ENCODE data around the gene SYT3. TPM values are rescaled to one million over a fixed set of nuclear protein-coding genes. Genes with fewer than 3 reads are reported as not detected.

SYT3 gene
- total and polyA plus RNA-seq, 2 donors = 0.16 to 0.32 TPM

DNA sequence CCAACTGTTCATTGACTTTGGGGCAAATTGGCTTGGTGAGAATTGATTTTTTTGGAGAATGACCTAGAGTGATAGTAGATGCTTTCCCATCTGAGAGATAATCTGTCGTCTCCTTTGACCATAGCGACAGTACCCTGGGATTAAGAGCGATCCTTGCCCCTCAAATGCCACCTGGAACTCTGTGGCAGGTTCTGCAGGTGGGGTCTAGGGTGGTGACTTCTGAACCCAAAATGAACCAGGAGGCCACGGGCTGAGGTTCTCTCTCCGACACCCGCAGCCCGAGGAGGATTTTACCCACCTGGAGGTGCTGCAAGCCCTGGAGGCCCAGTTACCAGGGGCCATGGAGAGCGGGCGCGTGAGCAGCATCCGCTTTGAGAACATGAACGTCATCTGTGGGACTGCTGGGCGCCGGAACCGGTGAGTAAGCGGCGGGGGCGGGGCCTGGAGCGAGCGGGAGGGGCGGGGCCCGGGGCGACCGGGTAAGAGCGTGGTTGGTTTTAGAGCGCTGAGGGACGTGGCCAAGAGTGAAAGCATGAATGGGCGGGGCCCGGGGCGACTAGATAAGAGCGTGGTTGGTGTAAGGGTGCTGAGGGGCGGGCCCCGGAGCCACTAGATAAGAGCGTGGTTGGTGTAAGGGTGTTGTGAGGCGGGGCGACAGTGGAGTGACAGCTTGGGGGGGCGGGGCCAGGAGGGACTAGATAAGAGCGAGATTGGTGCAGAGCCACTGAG, 18.2 kb upstream of the SYT3 start:
- WGBS = 1% methylated on average over 38 of the region's 38 CpGs
- H3K36me3 ChIP-seq (ENCODE audit: insufficient read depth) = no peaks in the 10 kb centered on the region
- no peak overlapping the region for H3K27ac ChIP-seq (ENCODE audit: low read depth)
- H3K4me1 ChIP-seq (ENCODE audit: insufficient read depth) = no peaks in the 10 kb centered on the region
- DNase-seq (ENCODE audit: extremely low spot score) = peak; percentile 94
- no peak overlapping the region for H3K4me3 ChIP-seq (ENCODE audit: low read depth, low read length)

DNA sequence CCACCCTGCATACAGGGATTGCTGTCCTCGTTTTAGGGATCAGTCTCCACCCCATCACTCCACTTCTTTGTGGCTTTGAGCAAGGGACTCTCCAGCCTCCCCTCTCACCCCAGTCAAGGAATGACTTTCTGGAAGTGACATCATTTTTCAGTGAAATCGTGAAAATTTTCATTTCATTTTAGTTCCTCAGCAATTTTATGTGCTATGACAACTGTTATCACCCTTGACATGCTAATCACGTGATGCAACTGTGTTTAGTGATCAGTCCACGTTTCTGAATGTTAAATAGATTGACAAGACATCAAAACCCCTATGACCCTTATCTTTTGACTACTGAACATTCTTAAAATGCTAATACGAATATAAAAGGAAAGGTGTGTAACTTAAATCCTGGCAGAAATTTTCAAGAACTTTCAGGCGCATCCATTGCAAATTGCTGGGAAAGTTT, 17.6 kb upstream of the SYT3 start:
- WGBS = 56% methylated on average over 6 of the region's 6 CpGs
- Histone ChIP-seq H3K4me1 (ENCODE audit: insufficient read depth) (no peaks in the 10 kb centered on the region), H3K27ac (ENCODE audit: low read depth) (no peak overlapping the region), H3K36me3 (ENCODE audit: insufficient read depth) (no peaks in the 10 kb centered on the region), H3K4me3 (ENCODE audit: low read depth, low read length) (no peak overlapping the region)
- no peak for DNase-seq (ENCODE audit: extremely low spot score)

DNA sequence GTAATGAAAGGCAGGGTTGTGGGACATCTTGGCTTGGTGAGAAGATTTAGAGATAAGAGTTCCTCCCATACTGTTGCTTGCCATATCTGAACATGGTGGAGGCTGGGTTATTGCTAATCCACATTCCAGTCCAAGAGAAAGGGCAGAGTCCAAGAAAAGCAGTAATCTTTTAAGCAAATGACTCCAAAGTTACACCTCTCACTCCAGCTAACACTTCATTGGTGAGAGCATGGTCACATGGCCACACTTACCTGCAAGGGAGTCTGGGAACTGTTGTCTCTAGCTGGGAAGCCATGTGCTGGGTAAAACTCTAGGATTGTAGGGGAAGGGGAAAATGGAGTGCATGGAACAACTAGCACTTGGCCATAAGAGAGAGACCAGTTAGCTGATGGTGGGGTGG, 15.2 kb upstream of the SYT3 start:
- no peak overlapping the region for H3K4me3 ChIP-seq (ENCODE audit: low read depth, low read length)
- no peak for DNase-seq (ENCODE audit: extremely low spot score)
- H3K36me3 ChIP-seq (ENCODE audit: insufficient read depth) = no peaks in the 10 kb centered on the region
- no peaks in the 10 kb centered on the region for H3K4me1 ChIP-seq (ENCODE audit: insufficient read depth)
- H3K27ac ChIP-seq (ENCODE audit: low read depth) = no peak overlapping the region

DNA sequence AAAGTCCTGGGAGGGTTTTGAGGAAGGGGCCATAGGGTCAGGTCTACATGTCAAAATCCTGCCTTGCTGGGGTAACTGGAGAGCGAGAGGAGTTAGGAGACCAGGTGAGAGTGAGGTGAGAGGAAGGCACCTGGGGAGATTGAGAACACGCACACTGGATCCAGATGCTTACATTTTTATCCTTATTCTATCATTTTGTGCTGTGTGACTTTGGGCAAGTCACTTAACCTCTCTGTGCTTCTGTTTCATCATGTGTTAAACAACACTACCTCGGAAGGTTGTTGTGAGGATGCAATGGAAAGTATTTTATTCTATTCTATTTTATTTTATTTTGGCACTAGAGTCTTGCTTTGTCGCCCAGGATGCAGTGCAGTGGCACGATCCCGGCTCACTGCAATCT, 13.0 kb upstream of the SYT3 start:
- Histone ChIP-seq H3K36me3 (ENCODE audit: insufficient read depth) (no peaks in the 10 kb centered on the region), H3K27ac (ENCODE audit: low read depth) (no peak overlapping the region), H3K4me1 (ENCODE audit: insufficient read depth) (no peaks in the 10 kb centered on the region), H3K4me3 (ENCODE audit: low read depth, low read length) (no peak overlapping the region)
- WGBS = 89% methylated on average over 6 of the region's 6 CpGs
- DNase-seq (ENCODE audit: extremely low spot score) = no peak

DNA sequence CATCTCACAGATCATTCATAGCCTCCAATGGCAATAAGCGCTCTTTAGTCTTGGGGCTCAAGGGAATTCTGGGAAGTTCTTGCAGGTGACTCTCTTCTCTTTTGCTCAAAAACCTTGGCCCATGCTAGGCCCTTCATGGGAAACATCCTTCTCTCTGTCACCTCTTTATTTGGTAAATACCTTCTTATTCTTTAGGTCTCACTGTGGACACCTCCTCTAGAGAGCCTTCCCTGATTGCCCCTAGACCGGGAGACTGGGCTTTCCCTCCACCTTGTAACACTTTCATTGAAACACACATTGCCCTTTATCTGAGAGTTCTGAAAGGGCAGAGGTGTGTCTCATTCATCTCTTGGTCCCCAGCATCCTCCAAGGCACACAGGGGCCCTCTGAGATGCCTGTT, 11.5 kb upstream of the SYT3 start:
- Histone ChIP-seq H3K4me3 (ENCODE audit: low read depth, low read length) (no peak overlapping the region), H3K27ac (ENCODE audit: low read depth) (no peak overlapping the region), H3K4me1 (ENCODE audit: insufficient read depth) (no peaks in the 10 kb centered on the region), H3K36me3 (ENCODE audit: insufficient read depth) (no peaks in the 10 kb centered on the region)
- WGBS = 81% methylated on average over 2 of the region's 2 CpGs
- no peak for DNase-seq (ENCODE audit: extremely low spot score)

DNA sequence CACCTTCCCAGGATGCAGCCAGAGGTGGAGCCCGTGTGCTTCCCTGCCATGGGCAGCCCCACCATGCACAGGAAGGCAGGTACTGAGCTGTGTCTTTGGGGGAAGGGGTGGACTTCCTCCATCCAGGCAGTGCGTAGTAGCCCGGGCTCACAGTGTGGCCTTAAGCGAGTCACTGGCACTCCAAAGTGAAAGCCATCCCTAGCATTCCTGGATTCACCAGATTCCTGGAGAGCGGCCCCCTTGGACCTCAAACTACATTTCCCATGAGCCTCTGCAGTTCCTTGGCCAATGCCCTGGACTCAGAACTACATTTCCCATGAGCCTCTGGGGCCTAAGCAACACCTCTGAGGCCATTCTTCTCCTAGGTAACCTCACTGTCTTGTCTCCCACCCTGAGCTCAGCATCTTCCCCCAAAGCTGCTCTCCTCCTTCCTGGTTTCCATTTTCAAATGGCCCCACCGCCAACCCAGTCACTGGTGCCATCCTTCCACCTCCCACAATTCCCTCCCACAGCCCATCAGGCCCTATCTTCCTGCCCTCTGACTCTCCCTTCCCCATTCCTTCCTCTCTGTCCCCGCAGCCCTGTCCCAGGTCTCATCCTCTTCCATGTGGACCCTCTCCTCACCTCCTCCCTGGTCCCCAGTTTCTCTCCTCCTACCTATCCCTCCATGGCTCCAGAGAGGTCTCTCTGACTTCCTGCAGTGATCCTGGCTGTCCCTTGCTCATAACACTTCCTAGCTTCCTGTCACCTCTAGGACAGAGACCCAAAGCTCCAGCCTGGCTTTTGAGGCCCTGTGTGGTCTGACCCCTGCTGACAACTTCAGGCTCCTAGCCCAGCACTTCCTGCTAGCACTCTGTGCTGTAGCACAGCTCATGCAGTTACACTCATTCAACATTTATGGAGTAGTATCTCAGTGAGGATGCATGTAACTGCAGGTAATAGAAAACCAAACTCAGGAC, 10.0 kb upstream of the SYT3 start, which contains the start of gene C19orf81:
Gene C19orf81 (plus strand): TSS at position 13 of the 959 bp plus-strand sequence. CDS start 0 bp downstream, at position 13.
- WGBS = 26% methylated on average over 7 of the region's 7 CpGs
- Histone ChIP-seq H3K4me3 (ENCODE audit: low read depth, low read length) (no peak within 1 kb of the TSS), H3K27ac (ENCODE audit: low read depth) (no peak within 1 kb of the TSS), H3K36me3 (ENCODE audit: insufficient read depth) (no peaks in the 10 kb centered on the region), H3K4me1 (ENCODE audit: insufficient read depth) (no peaks in the 10 kb centered on the region)
- DNase-seq (ENCODE audit: extremely low spot score) = no peak

DNA sequence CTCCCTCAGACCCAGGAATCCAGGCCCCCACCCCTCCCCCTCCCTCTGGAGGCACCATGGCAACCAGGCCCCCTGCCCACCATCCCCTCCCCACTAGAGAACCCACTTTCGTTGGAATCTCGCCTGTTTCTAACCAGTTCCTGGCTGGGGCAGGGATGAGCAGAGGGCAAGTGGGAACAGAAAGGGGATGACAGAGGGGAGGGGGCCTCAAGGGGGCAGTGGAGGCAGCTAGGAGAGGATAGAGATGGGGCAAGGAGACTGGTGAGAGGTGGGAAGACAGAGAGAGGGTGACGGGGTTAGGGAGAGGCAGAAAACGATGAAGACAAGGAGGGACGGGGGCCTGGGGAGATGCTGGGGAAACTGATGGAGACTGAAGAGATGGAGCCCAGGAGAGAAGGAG, 9.0 kb upstream of the SYT3 start:
- H3K36me3 ChIP-seq (ENCODE audit: insufficient read depth) = no peaks in the 10 kb centered on the region
- H3K4me1 ChIP-seq (ENCODE audit: insufficient read depth) = no peaks in the 10 kb centered on the region
- 46% methylated on average over 5 of the region's 5 CpGs for whole genome bisulfite sequencing
- no peak overlapping the region for H3K27ac ChIP-seq (ENCODE audit: low read depth)
- DNase-seq (ENCODE audit: extremely low spot score) = no peak
- H3K4me3 ChIP-seq (ENCODE audit: low read depth, low read length) = no peak overlapping the region

DNA sequence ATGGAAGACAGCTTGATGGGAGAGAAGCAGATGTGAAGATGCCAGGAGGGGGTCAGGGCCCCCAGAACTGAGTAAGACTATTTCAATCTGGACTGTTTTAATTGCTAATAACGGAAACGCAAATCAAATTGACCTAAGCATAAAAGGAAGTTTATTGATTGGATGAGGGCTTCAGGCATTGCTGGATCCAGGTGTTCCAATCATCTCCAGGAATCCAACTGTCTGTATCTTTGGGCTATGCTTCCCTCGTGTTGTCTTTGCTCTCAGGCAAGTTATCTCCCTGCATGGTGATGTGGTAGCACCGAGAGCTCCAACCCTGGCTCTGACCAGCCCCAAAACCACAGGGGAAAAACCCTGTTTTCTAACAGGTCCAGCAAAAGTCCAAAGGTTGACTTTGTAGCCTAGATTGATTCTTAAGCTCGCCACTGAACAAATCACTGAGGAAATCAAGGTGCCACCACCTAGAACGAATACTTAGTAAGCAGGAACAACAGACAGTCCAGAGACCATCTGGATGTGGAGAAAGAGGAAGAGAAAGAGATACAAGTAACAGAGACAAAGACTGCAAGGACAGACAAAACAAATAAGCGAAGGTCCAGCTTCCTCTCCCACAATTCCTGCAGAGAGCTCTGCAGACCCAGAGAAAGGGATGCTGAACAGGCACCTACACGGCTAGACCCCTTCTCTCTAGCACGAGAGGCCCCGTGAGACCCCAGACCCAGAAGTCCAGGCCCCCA, 8.4 kb upstream of the SYT3 start:
- WGBS = 72% methylated on average over 10 of the region's 10 CpGs
- no peak for DNase-seq (ENCODE audit: extremely low spot score)
- no peaks in the 10 kb centered on the region for H3K4me1 ChIP-seq (ENCODE audit: insufficient read depth)
- no peaks in the 10 kb centered on the region for H3K36me3 ChIP-seq (ENCODE audit: insufficient read depth)
- no peak overlapping the region for H3K27ac ChIP-seq (ENCODE audit: low read depth)
- H3K4me3 ChIP-seq (ENCODE audit: low read depth, low read length) = no peak overlapping the region

DNA sequence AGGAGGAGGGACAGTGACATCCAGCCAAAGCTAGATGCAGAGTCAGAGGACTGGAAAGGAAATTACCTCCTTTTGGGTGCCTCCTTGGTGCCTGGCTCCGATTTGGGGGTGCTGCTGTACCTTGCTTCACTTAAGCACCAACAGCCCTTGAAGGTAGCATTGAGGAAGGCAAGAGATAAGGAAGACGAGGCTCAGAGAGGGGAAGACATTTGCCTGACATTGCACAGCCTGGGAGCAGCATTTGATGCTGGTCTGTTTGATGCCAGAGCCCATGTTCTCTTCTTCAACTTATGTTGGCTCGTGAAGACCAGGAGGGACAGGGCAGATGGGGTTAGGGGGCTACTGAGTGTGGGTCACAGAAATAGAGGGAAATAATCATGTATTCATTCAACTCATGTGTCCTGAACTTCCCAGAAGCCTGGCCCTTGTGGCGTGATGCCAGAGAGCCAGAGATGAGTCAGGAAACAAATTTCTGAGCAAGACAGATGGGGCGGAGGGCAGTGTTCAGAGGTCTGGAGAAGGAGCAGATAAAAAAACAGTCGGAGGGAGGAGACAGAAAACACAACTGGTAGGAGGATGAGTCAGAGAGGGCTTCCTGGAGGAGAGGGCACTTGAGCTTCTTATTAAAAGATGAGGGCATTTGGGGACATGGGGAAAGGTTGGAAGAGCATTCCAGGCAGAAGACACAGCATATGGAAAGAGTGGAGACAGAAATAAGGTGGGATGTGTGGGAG, 6.6 kb upstream of the SYT3 start:
- no peak overlapping the region for H3K4me3 ChIP-seq (ENCODE audit: low read depth, low read length)
- H3K4me1 ChIP-seq (ENCODE audit: insufficient read depth) = no peaks in the 10 kb centered on the region
- WGBS = 42% methylated on average over 6 of the region's 6 CpGs
- no peak for DNase-seq (ENCODE audit: extremely low spot score)
- no peak overlapping the region for H3K27ac ChIP-seq (ENCODE audit: low read depth)
- H3K36me3 ChIP-seq (ENCODE audit: insufficient read depth) = no peaks in the 10 kb centered on the region

DNA sequence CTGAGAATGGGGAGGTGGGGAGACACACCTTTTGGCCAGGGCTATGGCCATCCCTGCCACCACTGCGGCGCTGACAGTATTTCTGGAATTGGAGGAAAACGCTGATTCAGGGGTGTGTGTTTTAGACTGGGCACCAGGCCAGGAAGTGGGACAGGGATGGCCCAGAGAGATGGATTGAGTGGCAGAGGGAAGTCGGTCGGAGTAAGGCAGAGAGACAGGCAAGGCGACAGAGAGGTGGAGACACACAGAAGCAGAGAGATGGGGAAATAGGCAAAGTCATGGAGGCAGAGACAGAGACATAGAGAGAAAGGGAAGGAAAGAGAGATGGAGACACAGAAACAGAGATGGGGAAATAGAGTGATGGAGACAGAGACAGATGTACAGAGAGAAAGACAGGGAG, 5.4 kb upstream of the SYT3 start:
- DNase-seq (ENCODE audit: extremely low spot score) = no peak
- WGBS = 72% methylated on average over 6 of the region's 6 CpGs
- no peak overlapping the region for H3K4me3 ChIP-seq (ENCODE audit: low read depth, low read length)
- H3K27ac ChIP-seq (ENCODE audit: low read depth) = no peak overlapping the region
- no peaks in the 10 kb centered on the region for H3K4me1 ChIP-seq (ENCODE audit: insufficient read depth)
- H3K36me3 ChIP-seq (ENCODE audit: insufficient read depth) = no peaks in the 10 kb centered on the region

DNA sequence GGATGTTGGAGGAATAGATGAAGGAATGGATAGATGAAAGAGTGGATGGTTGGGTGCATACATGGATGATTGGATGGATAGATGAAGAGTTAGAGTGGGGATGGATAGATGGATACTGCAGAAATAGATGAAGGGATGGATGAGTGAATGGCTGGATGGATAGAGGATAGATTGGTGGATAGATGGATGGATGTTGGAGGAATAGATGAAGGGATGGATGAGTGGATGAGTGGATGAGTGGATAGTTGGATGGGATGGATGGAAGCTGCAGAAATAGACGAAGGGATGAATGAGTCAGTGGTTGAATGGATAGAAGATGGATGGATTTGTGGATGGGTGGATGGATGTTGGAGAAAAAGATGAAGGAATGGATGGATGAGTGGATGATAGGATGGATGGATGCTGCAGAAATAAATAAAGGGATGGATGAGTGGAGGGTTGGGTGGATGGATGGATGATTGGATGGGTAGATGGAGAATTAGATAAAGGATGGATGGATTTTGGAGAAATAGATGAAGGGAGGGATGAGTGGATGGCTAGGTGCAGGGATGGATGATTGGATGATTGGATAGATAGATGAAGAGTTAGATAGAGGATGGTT, 4.7 kb upstream of the SYT3 start:
- Histone ChIP-seq H3K36me3 (ENCODE audit: insufficient read depth) (no peaks in the 10 kb centered on the region), H3K4me1 (ENCODE audit: insufficient read depth) (no peaks in the 10 kb centered on the region), H3K4me3 (ENCODE audit: low read depth, low read length) (no peak overlapping the region), H3K27ac (ENCODE audit: low read depth) (no peak overlapping the region)
- no peak for DNase-seq (ENCODE audit: extremely low spot score)
- WGBS = 36% methylated on average over 1 of the region's 1 CpG

DNA sequence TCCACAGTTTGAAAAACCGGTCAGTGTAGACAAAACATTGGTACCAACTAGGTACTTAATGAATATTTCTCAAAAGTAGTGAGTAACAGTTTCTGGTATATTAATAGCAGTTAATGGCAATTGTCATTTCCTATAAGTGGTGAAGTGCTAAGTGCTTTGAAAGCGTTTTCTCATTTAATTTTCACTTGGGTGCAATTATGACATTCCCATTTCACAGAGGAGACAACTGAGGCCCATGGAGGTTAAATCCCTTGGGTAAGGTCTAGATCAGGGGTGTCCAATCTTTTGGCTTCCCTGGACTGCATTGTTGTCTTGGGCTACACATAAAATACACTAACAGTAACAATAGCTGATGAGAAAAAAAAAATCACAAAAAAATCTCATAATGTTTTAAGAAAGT, 687 bp upstream of the SYT3 start:
- Histone ChIP-seq H3K4me3 (ENCODE audit: low read depth, low read length) (no peak overlapping the region), H3K27ac (ENCODE audit: low read depth) (no peak overlapping the region), H3K4me1 (ENCODE audit: insufficient read depth) (no peaks in the 10 kb centered on the region), H3K36me3 (ENCODE audit: insufficient read depth) (no peaks in the 10 kb centered on the region)
- no peak for DNase-seq (ENCODE audit: extremely low spot score)
- 74% methylated on average over 2 of the region's 2 CpGs for WGBS

DNA sequence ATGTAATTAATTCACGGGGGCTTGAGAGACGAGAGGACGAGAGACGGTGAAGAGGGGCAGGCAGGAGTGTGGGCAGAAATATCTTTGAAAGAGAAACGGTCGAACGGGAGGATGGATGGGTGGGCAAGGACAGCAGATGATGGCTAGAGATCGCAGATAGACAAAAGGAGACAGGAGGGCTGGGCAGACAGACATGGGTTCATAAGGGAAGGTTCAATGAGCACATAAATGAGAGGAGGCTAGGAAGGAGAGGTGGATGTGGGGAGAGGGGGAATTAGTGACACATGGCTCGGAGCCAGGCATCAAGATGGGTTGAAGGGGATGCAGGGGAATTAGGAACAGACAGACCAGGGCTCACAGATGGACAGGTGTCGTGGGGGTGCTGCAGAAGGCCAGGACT, 1.1 kb downstream of the SYT3 start:
- no peak overlapping the region for H3K27ac ChIP-seq (ENCODE audit: low read depth)
- H3K4me1 ChIP-seq (ENCODE audit: insufficient read depth) = no peaks in the 10 kb centered on the region
- 43% methylated on average over 10 of the region's 10 CpGs for WGBS
- no peaks in the 10 kb centered on the region for H3K36me3 ChIP-seq (ENCODE audit: insufficient read depth)
- no peak for DNase-seq (ENCODE audit: extremely low spot score)
- no peak overlapping the region for H3K4me3 ChIP-seq (ENCODE audit: low read depth, low read length)
